SK-N-SH (cell line): Measurements from ENCODE around the gene SSBP2. TPM values are rescaled to one million over a fixed set of nuclear protein-coding genes. Genes with fewer than 3 reads are reported as not detected.

Experiments used
- CTCF ChIA-PET: fragments of 300-600, 350-600 bp; formaldehyde crosslinking; extraction: SDS; loops from one replicate; lab custom pipeline; 2021; lab: Yijun Ruan, JAX
- POLR2A ChIA-PET: fragments of 350-600 bp; sonication (Branson Sonifier 250); formaldehyde crosslinking; extraction: SDS; loops from one replicate; lab custom pipeline; 2020; ENCODE audit warnings: antibody characterized with exemption, inconsistent platforms; lab: Yijun Ruan, JAX
- DNase-seq: peaks from one replicate; pipeline ENCODE4 v3.0.0; 2012
- H2AFZ ChIP-seq: fragments of 200-600 bp; sonication (generic); 2 replicates; pipeline ENCODE4 v1.8.1; 2016; ENCODE audit warnings: antibody characterized with exemption, mild to moderate bottlenecking, low read depth
- H3F3A ChIP-seq: fragments of 200-600 bp; sonication (generic); replicated peaks from 2 replicates; pipeline ENCODE3; 2016; ENCODE audit warnings: antibody characterized with exemption, mild to moderate bottlenecking; ENCODE audit not compliant: insufficient read depth
- H3K27ac ChIP-seq, 2 experiments: fragments of 200-500 bp in 1 of 2; fragments of 200-600 bp in 1 of 2; sonication (Bioruptor generic) in 1 of 2; sonication (generic), shearing (Covaris generic) in 1 of 2; 2 replicates each; pipeline versions ENCODE4 v1.5.1 to v1.6.1; 2014 to 2016; ENCODE audit warnings: low read depth in 2 of 2, inconsistent platforms in 1 of 2, low read length in 1 of 2, mild to moderate bottlenecking in 1 of 2, mixed read lengths in 1 of 2
- H3K27me3 ChIP-seq: fragments of 200-600 bp; sonication (generic), shearing (Covaris generic); 2 replicates; pipeline ENCODE4 v1.6.1; 2016; ENCODE audit warnings: mixed run types; ENCODE audit not compliant: insufficient read depth
- H3K36me3 ChIP-seq, 2 experiments: fragments of 200-500 bp in 1 of 2; fragments of 200-600 bp in 1 of 2; sonication (Bioruptor generic) in 1 of 2; sonication (generic) in 1 of 2; replicated peaks in 1 of 2; 2 replicates each; pipeline versions ENCODE3 to v1.5.1; 2014 to 2016; ENCODE audit warnings: low read length in 1 of 2, mild to moderate bottlenecking in 1 of 2; ENCODE audit not compliant: insufficient read depth in 2 of 2, control insufficient read depth in 1 of 2
- H3K4me1 ChIP-seq, 2 experiments: fragments of 200-500 bp in 1 of 2; fragments of 200-600 bp in 1 of 2; sonication (Bioruptor generic) in 1 of 2; sonication (generic), shearing (Covaris generic) in 1 of 2; 2 replicates each; pipeline versions ENCODE4 v1.5.1 to v1.6.1; 2014 to 2016; ENCODE audit warnings: low read depth in 1 of 2, low read length in 1 of 2, mixed run types in 1 of 2; ENCODE audit not compliant: insufficient read depth in 2 of 2, control insufficient read depth in 1 of 2
- H3K4me2 ChIP-seq: fragments of 200-600 bp; sonication (generic), shearing (Covaris generic); 2 replicates; pipeline ENCODE4 v1.6.1; 2017; ENCODE audit warnings: mixed run types
- H3K4me3 ChIP-seq, 2 experiments: fragments of 200-500 bp in 1 of 2; fragments of 200-600 bp in 1 of 2; sonication (Bioruptor generic) in 1 of 2; sonication (generic), shearing (Covaris generic) in 1 of 2; 2 replicates each; pipeline versions ENCODE4 v1.5.1 to v1.8.1; 2014 to 2016; ENCODE audit warnings: low read depth in 2 of 2, inconsistent platforms in 1 of 2, low read length in 1 of 2, mild to moderate bottlenecking in 1 of 2, mixed read lengths in 1 of 2, moderate library complexity in 1 of 2
- H3K79me2 ChIP-seq: fragments of 200-600 bp; sonication (generic); 2 replicates; pipeline ENCODE4 v1.8.1; 2017; ENCODE audit warnings: mild to moderate bottlenecking; ENCODE audit not compliant: insufficient read depth
- H3K9ac ChIP-seq: fragments of 200-600 bp; sonication (generic); 2 replicates; pipeline ENCODE4 v1.6.1; 2017; ENCODE audit warnings: mixed run types
- H3K9me2 ChIP-seq: fragments of 200-600 bp; sonication (generic); 2 replicates; pipeline ENCODE4 v1.6.1; 2017; ENCODE audit warnings: mixed run types
- H3K9me3 ChIP-seq: fragments of 200-600 bp; sonication (generic); 2 replicates; pipeline ENCODE4 v1.6.1; 2017; ENCODE audit warnings: mixed run types, mild to moderate bottlenecking, moderate library complexity
- H4K20me1 ChIP-seq: fragments of 200-600 bp; sonication (generic); 2 replicates; pipeline ENCODE4 v1.6.1; 2017; ENCODE audit warnings: mild to moderate bottlenecking, mixed run types; ENCODE audit not compliant: insufficient read depth
- CHD2 ChIP-seq: fragments of 150-350 bp; IDR thresholded peaks from 2 replicates; pipeline ENCODE4 v1.6.1; 2018; ENCODE audit warnings: low read length; ENCODE audit not compliant: partially characterized antibody
- ELF1 ChIP-seq: IDR thresholded peaks from 2 replicates; pipeline ENCODE4 v1.4.0; 2012
- EP300 ChIP-seq, 2 experiments: IDR thresholded peaks; 2 replicates each; pipeline versions ENCODE4 v1.4.0 to v1.6.1; 2012; ENCODE audit warnings: borderline replicate concordance in 1 of 2, low read depth in 1 of 2, low read length in 1 of 2
- GABPA ChIP-seq: IDR thresholded peaks from 2 replicates; pipeline ENCODE4 v1.4.0; 2012; ENCODE audit warnings: low read depth, mild to moderate bottlenecking
- JUND ChIP-seq: IDR thresholded peaks from 2 replicates; pipeline ENCODE4 v1.4.0; 2012
- MEF2A ChIP-seq: IDR thresholded peaks from 2 replicates; pipeline ENCODE4 v1.4.0; 2012; ENCODE audit warnings: low read depth, borderline replicate concordance
- NFIC ChIP-seq: IDR thresholded peaks from 2 replicates; pipeline ENCODE4 v1.4.0; 2012; ENCODE audit warnings: borderline replicate concordance
- NRF1 ChIP-seq: IDR thresholded peaks from 2 replicates; pipeline ENCODE4 v1.6.1; 2012; ENCODE audit warnings: low read depth, mild to moderate bottlenecking, low read length
- POLR2AphosphoS5 ChIP-seq: IDR thresholded peaks from 2 replicates; pipeline ENCODE4 v1.6.1; 2012; ENCODE audit warnings: low read depth, low read length
- RXRA ChIP-seq: IDR thresholded peaks from 2 replicates; pipeline ENCODE4 v1.4.0; 2012; ENCODE audit warnings: low read depth, mild to moderate bottlenecking, borderline replicate concordance
- SIN3A ChIP-seq: IDR thresholded peaks from 2 replicates; pipeline ENCODE4 v1.6.1; 2012; ENCODE audit warnings: low read depth, mild to moderate bottlenecking, low read length, moderate library complexity, borderline replicate concordance
- SMC3 ChIP-seq: IDR thresholded peaks from 2 replicates; pipeline ENCODE4 v1.6.1; 2012; ENCODE audit warnings: low read depth, low read length, improper control_type of control experiment
- TAF1 ChIP-seq: IDR thresholded peaks from 2 replicates; pipeline ENCODE4 v1.6.1; 2012; ENCODE audit warnings: low read depth, mild to moderate bottlenecking, low read length, moderate library complexity, borderline replicate concordance
- TCF12 ChIP-seq: IDR thresholded peaks from 2 replicates; pipeline ENCODE4 v1.4.0; 2012
- TEAD4 ChIP-seq: IDR thresholded peaks from 2 replicates; pipeline ENCODE4 v1.4.0; 2012; ENCODE audit warnings: mild to moderate bottlenecking, borderline replicate concordance; ENCODE audit not compliant: insufficient read depth
- YY1 ChIP-seq: IDR thresholded peaks from 2 replicates; pipeline ENCODE4 v1.4.0; 2012; ENCODE audit warnings: low read depth, mild to moderate bottlenecking
- WGBS: methylation state at CpG from one replicate; pipeline ENCODE4 v1.1.6; 2017; ENCODE audit warnings: low lambda C conversion rate; 5-methylcytosine and 5-hydroxymethylcytosine counted together
- polyA plus RNA-seq, 3 experiments: library from polyadenylated mRNA; depleted of rRNA; stranded (reverse); fragments of >200 nt; gene quantifications; 2 replicates each; pipeline ENCODE4 v1.2.3, GENCODE V29; 2012
- TF ChIP-seq, protein P1 (sequence below): IDR thresholded peaks from 2 replicates; pipeline ENCODE4; 2012
- TF ChIP-seq, protein P2 (sequence below): IDR thresholded peaks from 2 replicates; pipeline ENCODE4 v1.6.1; 2012; ENCODE audit warnings: mild to moderate bottlenecking, low read depth, low read length, moderate library complexity

The SSBP2 gene
- polyA plus RNA-seq, 1 of the 3 experiments (the other 2 are of a cell fraction) = 35.3 TPM

DNA sequence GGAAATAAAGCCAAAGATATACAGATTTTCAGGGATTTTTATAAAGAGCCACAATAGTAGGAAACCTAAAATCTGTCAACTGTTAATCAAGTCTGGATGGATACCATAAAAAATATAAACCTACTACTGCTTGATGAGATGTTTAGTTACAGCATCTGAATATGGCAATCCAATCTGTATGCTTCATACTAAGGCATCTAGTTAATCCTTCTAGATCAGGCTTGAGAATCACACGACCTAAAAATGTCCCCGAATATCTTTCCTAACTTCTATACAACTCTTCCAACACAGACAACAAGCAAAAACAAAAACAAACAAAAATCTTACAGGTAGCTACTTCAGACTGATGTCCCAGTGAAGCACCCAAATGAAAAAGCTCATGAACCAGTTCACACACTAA, 29.8 kb downstream of the SSBP2 start:
- no peaks in the 10 kb centered on the region for H3K36me3 ChIP-seq
- 0 out of 2 replicates have a peak, but pooled peaks cover 5% of the 10 kb centered on the region for H3K79me2 ChIP-seq
- 85% methylated on average over 2 of the region's 2 CpGs for WGBS
- no peaks in the 10 kb centered on the region for H3K9me2 ChIP-seq
- peaks cover 4 to 9% of the 10 kb centered on the region in 2 experiments; a peak in 2 of 4 replicates for H3K4me1 ChIP-seq
- ChIA-PET CTCF (interaction anchor here (1.1 to 1.3 kb wide), 2 partner anchors 13 to 130 kb away, joined by 3 read pairs; no protein-coding TSS in a partner anchor), POLR2A (no interaction called here)
- no peak overlapping the region for H3K27ac ChIP-seq
- no peak overlapping the region for H3K4me3 ChIP-seq
- TF ChIP-seq TCF12 = no peak
- TF ChIP-seq CHD2 = no peak
- TF ChIP-seq MEF2A = no peak
- no peak for TF ChIP-seq NFIC
- TF ChIP-seq TAF1 = no peak
- no peak for TF ChIP-seq SIN3A
- TF ChIP-seq RXRA = no peak
- no peak for TF ChIP-seq TEAD4
- TF ChIP-seq ELF1 = no peak
- H3K4me2 ChIP-seq = no peak overlapping the region
- peaks cover 10% of the 10 kb centered on the region; the same call in 1 of the 2 replicates for H4K20me1 ChIP-seq
- H3K9me3 ChIP-seq = no peaks in the 10 kb centered on the region
- H3K27me3 ChIP-seq = no peaks in the 10 kb centered on the region
- no peaks in the 10 kb centered on the region for H3F3A ChIP-seq
- H3K9ac ChIP-seq = no peak overlapping the region
- DNase-seq = no peak
- no peak overlapping the region for H2AFZ ChIP-seq

DNA sequence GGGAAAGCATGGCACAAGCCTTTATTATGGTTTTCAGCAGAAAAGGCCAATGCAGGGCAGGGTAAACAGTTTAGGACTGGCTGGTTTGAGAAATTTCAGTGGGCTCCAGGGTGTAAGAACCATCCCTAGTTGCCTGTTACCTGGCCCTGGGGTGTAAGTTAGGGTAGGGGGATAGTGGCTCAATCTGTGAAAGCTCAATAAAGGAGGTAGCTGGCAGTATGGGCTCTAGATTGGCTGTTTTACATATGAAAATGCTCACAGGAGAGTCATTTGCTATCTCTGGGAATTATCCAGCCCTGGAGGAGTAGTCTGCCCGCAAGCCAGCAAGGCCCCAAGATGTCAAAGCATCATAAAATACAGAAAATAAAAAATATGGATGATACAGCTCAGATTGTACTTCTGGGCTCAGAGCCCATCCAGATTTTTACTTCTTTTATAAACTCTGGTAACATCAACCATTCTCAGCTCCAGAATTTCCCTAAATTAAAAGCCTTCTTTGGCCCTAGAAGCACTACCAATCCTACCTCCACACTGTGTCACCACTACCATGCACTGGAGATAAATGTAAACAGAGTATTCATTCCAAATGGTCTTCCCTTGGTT, 31.1 kb downstream of the SSBP2 start:
- Histone ChIP-seq H3K27ac (no peak overlapping the region), H3K4me3 (no peak overlapping the region), H3K79me2 (0 out of 2 replicates have a peak, but pooled peaks cover 8% of the 10 kb centered on the region), H3K9me2 (no peaks in the 10 kb centered on the region), H3K27me3 (no peaks in the 10 kb centered on the region), H3K9me3 (no peaks in the 10 kb centered on the region), H3K4me2 (no peak overlapping the region), H4K20me1 (peaks cover 2% of the 10 kb centered on the region; the same call in 1 of the 2 replicates), H3F3A (no peaks in the 10 kb centered on the region), H3K4me1 (peaks cover 4 to 9% of the 10 kb centered on the region in 2 experiments; a peak in 2 of 4 replicates), H3K36me3 (no peaks in the 10 kb centered on the region), H3K9ac (no peak overlapping the region), H2AFZ (no peak overlapping the region)
- TF ChIP-seq TCF12 = no peak
- TF ChIP-seq, protein P1, sequence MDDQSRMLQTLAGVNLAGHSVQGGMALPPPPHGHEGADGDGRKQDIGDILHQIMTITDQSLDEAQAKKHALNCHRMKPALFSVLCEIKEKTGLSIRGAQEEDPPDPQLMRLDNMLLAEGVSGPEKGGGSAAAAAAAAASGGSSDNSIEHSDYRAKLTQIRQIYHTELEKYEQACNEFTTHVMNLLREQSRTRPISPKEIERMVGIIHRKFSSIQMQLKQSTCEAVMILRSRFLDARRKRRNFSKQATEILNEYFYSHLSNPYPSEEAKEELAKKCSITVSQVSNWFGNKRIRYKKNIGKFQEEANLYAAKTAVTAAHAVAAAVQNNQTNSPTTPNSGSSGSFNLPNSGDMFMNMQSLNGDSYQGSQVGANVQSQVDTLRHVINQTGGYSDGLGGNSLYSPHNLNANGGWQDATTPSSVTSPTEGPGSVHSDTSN = no peak
- no peak for TF ChIP-seq POLR2AphosphoS5
- no peak for TF ChIP-seq NRF1
- TF ChIP-seq JUND = no peak
- no peak for TF ChIP-seq MEF2A
- no peak for TF ChIP-seq EP300 (IDR thresholded peaks at IDR 0.05; ENCODE audit: borderline replicate concordance in 1 of 2, low read depth in 1 of 2, low read length in 1 of 2)
- TF ChIP-seq YY1 = no peak
- no peak for TF ChIP-seq RXRA
- no peak for TF ChIP-seq SIN3A
- no peak for TF ChIP-seq TEAD4
- TF ChIP-seq, protein P2, sequence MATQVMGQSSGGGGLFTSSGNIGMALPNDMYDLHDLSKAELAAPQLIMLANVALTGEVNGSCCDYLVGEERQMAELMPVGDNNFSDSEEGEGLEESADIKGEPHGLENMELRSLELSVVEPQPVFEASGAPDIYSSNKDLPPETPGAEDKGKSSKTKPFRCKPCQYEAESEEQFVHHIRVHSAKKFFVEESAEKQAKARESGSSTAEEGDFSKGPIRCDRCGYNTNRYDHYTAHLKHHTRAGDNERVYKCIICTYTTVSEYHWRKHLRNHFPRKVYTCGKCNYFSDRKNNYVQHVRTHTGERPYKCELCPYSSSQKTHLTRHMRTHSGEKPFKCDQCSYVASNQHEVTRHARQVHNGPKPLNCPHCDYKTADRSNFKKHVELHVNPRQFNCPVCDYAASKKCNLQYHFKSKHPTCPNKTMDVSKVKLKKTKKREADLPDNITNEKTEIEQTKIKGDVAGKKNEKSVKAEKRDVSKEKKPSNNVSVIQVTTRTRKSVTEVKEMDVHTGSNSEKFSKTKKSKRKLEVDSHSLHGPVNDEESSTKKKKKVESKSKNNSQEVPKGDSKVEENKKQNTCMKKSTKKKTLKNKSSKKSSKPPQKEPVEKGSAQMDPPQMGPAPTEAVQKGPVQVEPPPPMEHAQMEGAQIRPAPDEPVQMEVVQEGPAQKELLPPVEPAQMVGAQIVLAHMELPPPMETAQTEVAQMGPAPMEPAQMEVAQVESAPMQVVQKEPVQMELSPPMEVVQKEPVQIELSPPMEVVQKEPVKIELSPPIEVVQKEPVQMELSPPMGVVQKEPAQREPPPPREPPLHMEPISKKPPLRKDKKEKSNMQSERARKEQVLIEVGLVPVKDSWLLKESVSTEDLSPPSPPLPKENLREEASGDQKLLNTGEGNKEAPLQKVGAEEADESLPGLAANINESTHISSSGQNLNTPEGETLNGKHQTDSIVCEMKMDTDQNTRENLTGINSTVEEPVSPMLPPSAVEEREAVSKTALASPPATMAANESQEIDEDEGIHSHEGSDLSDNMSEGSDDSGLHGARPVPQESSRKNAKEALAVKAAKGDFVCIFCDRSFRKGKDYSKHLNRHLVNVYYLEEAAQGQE = no peak
- no peak for TF ChIP-seq SMC3
- no peak for TF ChIP-seq GABPA
- no peak for TF ChIP-seq NFIC
- CTCF ChIA-PET = interaction anchor here (1.1 to 1.3 kb wide), 2 partner anchors 15 to 131 kb away, joined by 3 read pairs; no protein-coding TSS in a partner anchor
- no peak for DNase-seq
- WGBS = 100% methylated on average over 1 of the region's 1 CpG
- POLR2A ChIA-PET = no interaction called here
